Left renal cortex interstitium (tissue), 4 donors: ENCODE measurements around the gene CLEC5A. TPM values are rescaled to one million over a fixed set of nuclear protein-coding genes. Genes with fewer than 3 reads are reported as not detected.
"Not testable (repeated sequence)": the region's sequence is repeated elsewhere in the genome, so short reads cannot be mapped to it uniquely, and the experiment has no call there.

Experiments
- DNase-seq, 4 donors: peaks; one replicate each; pipeline ENCODE4 v3.0.0-alpha.2; 2013; ENCODE audit warnings: low read depth in 4 of 4, low spot score in 2 of 4, missing footprints in 1 of 4
- polyA plus RNA-seq, 4 donors: library from polyadenylated mRNA; unstranded; fragments of 120-200 nt; gene quantifications; one replicate each; pipeline ENCODE4 v1.2.1, GENCODE V29; 2013; ENCODE audit not compliant: insufficient read length in 4 of 4

Gene CLEC5A
- polyA plus RNA-seq, result under 1 TPM; 0.27 to 0.72 (median 0.48) TPM

DNA sequence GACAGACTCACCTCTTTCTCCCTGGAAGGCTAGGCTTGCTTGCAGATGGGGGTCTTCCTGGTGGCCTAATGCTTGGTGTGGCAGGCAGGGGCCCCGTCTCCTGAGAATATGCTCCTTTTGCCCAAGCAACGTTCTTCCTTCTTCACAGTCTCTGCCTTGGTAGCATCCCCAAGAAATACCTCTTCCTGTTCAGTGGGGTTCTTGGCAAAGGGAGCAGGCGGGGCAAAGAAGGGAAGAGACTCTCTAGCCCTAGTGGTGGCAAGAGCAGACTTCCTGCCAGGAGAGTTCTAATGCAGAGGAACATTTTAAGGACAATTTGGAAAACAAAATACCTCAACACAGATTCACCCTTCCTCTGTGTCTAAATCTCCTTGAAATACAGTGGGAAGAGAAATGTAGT, at the start of gene CLEC5A:
CLEC5A (minus strand) TSS at position 179 of the 400 bp plus-strand sequence. CDS start 682 bp downstream, outside the sequence.
- DNase-seq, result no peak

DNA sequence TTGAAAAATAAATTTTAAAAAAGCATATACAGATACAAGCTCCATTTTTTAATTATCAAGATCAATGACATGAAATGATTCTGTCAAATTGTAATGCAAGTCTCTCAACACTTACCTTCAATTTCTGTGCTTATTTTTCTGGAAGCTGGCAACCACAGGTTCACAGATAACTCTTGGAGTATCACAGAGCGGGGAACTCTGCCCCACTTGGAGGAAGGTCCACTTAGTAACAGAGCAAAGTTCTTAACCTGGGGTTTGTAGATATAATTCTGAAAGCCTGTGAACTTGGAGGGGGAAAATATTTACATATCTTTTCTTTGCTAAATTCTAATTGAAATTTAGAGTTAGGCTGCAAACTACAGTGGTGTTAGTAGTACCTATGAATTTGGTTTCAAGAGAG, 46.6 kb upstream of the CLEC5A start:
- no peak for DNase-seq

DNA sequence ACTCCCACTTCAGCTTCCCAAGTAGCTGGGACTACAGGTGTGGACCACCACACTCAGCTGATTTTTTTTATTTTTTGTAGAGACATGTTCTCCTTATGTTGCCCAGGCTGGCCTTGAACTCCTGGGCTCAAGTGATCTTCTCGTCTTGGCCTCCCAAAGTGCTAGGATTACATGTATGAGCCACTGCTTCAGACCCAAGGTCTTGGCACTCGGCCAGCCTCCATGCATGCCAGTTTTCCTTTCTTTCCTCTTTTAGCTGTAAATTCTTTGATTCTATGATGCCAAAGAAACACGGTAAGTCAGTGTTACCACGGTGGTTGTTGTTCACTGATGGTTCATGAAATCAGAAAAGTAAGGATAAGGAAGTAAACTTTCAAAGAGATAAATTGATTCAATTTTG, 45.9 kb upstream of the CLEC5A start:
- no peak for DNase-seq

DNA sequence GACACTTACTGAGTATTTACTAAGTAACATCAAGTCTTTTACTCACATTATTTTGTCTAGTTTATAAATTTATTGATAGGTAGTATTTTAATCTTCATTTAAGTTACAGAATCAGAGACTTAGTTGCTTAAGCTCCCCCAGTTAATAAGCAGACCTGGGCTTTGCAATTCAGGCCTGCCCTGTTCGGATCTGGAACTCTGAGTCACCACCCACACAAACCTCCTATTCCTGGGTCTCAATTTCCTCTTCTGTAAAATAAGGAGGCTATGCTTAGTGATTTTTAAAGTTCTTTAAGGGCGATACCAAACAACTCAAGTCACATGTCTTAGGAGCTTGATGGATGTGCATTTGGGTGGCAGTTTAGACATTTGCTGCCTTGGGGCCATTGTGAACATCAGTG, 45.4 kb upstream of the CLEC5A start:
- no peak for DNase-seq

DNA sequence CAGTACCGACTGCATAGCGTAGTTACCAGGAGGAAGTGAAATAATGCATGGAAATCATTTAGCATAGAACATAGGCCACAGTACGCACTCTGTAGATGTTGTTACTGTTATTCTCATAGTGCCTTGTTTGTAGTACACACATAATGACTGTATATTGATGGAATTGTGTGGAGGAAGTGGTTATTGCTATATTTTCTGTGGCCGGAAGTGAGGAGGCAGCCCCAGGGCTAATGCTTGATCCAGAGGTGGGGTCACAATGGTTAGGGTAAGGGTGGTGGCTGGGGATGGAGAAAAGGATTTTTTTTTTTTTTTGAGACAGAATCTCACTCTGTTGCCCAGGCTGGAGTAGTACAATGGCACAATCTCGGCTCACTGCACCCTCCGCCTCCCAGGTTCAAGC, 44.4 kb upstream of the CLEC5A start:
- no peak for DNase-seq

DNA sequence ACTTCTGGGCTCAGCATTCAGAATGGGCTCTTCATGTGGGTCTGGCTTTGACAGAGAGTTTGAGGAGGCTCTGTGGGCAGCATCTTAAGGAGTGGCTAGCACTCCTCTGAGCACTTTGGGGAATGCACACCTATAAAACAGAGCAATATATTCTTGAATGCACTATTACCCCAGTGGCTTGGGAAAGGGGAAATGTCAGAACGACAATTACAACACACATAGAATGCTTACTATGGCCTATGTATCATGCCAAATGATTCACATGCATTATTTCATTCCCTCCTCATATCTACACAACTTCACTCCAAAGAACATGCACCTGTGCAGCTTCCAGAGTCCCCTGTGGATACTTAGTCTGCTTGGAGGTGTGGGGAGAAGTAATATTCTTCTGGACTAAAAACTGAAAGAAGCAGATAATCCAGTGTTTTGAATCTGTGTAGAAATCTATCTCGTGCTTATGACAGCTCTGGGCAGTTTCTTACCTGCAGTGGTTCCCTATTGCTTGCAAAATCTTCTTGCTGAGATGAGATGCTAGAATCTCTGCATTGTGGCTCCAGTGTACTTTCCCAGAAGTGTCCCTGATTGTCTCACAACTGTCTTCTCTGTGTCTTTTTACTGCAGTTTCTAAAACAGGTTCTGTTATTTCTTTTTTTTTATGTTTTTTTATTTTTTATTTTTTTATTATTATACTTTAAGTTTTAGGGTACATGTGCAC, 43.4 kb upstream of the CLEC5A start:
- DNase-seq, result no peak

DNA sequence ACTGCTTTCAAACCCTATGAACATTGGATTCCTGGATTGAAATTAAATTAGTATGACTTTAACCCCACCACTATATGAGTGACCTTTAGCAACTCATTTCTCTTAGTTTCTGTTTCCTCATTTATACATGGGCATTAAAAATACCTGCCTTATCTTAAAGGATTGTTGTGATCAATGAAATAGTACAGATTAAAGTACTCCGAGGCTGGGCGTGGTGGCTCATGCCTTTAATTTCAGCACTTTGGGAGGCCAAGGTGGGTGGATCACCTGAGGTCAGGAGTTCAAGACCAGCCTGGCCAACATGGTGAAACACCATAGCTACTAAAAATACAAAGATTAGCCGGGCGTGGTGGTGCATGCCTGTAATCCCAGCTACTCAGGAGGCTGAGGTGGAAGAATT, 41.0 kb upstream of the CLEC5A start:
- not testable (repeated sequence) for DNase-seq

DNA sequence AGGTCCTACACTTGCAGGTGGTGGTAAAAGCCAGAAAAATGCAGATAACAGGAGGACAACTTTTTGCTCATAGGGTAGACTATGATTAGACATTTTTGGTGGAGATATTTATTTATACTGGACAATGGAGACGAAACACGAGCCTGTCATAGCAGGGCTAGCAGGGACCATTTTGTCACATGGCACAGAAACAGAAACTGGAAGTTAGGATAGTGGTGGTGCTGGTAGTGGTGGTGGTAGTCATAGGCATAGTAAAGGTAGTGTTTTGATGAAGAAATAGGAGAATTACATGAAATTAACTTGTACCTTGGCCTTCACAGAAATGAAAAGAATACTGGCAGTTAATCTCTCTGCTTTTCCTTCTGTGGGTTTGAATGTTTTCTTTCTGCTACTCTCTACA, 40.1 kb upstream of the CLEC5A start:
- no peak for DNase-seq

DNA sequence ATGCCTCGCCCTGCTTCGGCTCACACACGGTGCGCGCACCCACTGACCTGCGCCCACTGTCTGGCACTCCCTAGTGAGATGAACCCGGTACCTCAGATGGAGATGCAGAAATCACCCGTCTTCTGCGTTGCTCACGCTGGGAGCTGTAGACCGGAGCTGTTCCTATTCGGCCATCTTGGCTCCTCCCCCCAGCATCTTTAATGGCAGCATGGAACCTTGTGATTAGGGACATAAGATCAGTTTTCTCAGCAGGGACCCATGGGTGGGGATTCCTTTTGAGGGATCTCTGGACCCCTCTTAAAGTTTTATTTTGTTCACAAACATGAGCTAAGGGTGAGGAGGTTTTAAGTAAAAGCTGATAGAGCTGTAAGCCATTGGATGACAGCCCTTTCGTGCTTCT, 39.2 kb upstream of the CLEC5A start:
- DNase-seq, result not testable (repeated sequence)

DNA sequence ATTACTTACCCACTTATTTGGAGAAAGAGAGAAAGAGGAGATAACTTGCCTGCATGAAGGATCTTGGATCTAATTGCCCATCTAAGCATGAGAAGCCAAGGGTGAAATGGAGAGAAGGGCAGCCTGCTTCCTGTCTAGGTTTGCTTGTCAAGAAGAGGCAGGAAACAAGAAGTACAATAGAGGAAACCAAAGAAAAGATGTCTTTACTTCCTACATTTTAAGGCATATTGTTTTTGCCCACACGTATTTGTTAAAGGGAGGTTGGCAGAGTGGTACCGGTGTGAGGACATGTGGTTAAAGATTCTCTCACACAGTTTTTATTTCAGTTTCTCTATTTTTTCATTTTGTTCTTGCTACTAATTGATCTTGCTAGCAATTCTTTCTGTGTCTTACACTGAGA, 32.8 kb upstream of the CLEC5A start:
- DNase-seq, result no peak

DNA sequence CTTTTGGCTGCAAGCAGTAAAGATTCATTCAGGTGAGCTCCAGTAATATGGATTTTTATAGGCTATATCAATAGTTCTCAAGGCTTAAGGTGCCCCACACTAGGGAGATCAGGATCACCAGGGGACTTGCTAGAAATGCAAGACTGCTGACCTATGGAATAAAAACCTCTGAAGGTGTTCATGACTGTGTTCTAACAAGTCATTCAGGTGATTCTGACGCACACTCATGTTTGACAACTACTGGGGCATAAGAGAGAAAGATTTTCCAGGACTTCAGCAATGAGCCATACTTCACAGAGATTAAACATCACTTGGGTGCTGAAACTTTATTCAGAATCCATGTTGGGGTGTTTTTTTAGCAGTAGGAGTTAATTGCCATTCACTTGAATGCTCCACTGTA, 31.6 kb upstream of the CLEC5A start:
- no peak for DNase-seq

DNA sequence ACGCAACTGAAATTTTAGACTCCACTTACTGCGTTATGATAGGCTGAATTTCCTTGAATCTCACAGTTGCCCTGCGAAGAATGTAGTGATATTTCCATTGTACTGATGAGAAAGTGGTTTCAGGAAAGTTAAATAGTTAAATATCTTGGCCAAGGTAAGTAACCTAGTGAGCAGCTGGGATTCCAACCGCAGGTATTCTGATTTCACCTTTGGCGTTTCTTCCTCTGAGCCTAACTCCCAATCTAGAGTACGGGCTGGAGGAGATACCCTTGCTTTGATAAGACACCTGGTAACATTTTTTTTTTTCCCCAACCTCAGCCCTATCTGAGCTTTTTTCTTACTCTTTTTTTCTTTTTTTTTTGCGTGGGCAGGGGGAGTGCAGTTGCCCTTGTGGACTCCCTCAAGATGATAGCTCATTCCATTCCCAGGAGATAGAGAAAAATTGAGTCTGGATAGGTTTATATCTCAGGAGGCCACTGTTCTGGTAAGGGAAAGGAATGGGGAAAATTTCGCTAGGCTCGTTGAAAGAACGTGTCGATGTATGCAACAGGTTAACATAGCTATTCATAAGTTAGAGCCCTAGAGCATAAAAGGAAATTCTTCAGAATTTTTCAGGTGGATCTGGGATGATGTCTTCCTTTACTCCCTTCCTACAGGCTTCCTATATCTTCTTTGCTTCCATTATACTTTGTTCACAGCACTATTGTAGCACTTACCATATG, 29.9 kb upstream of the CLEC5A start:
- DNase-seq, result no peak

DNA sequence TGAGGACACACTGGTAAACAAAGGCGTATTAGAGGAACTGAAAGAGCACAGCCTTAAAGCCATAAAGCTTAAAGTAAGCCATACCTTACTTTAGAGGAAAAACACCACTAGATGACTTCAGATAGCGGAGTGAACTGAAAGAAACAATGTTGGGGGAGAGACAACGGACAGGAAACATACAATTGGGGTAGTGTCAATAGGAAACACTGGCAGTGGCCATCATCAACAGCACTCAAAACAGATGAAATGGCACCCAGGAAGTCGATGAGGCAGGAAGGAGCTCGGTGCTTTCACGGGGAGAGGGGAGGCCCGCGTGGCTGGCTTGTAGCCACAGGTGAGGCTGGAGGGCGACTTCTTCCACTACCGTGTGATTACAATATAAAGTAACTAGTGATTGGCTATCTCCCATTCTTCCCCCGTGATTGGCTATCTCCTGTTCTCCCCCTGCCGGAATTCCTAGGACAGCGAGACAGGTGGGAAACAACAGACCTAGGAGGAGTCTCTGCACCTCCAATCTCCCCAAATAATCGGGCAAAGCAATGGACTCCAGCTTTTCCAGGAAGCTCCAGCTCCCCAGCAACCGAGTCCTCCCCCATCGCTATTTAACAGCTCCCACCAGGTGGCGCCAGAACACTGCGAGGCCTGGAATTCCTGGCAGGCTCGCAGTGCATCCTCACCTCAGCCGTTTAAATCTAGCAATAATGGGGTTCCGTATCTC, 29.2 kb upstream of the CLEC5A start:
- DNase-seq, result peak in 3 of 4 donors; percentile 31 to 76 (median 37)

DNA sequence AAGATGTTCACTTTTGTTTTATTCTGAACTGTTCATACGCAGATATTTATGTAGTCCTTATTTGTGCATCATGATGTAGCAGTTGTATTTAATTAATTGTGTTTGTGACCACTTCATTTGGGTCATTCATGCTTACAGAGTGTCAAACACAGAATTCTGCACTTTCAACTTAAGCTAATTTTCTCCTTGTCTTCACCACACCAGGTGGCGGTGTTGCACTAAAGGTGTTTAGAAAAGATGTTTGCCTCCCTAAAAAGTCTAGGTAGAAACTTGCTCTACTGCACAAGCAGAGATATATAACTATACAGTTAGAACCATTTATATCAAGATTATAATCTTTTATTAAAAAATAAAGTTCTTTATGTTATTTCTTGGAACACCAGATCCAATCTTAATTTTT, 28.1 kb upstream of the CLEC5A start:
- no peak for DNase-seq

DNA sequence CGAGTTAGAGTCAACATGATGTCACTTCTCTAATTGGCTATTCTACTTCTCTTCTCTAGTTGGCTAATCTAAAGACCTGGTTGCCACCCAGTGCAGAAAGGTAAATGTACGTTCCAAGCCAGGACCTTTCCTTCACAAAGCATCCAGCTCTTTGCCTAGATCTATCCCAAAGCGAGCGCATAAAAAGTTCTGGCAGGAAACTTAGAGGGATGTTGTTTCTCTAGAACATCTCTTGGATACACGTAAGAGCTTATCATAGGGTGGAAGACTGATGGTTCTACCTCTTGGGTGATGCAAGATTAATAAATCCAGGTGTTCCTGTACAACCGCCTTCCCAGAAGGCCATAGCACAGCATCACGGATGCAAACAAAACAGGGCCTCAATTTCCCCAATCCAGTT, 26.9 kb upstream of the CLEC5A start, which contains the start of gene TAS2R38:
TAS2R38 (minus strand) TSS at position 101 of the 400 bp plus-strand sequence; CDS start at position 17, 84 bp downstream.
- DNase-seq, result no peak

DNA sequence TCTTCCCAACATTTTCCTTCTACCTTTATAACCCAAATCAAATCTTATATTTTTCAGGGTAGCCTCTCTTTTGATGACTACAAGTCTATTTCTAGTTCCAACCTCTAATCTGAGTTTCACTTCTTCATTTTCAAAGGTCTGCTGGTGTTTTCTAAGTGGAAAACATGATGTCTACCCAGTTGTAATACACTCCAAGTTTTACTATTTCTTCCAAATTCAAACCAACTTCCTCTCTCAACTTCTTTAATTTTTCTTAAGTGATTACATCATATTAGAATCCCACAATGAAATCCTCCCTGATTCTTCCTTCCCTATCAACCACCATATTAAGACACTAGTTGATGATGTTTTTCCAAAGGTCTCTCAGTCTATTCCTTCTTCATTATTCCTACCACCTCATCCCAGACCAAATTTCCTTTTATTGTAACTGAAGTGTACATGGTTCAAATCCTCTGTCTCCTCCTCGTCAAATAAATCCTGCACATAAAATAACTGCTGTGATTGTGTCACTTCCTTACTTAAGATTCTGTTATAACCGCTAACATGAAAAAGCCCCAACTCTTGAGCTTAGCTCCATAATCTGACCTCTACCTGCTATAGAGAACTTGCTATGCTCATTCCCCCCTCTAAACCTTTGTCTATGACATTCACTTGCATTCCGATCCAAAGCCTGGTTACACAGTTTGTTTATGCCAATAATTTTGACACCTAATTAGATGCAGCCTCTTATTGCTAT, 14.1 kb upstream of the CLEC5A start:
- DNase-seq, result no peak

DNA sequence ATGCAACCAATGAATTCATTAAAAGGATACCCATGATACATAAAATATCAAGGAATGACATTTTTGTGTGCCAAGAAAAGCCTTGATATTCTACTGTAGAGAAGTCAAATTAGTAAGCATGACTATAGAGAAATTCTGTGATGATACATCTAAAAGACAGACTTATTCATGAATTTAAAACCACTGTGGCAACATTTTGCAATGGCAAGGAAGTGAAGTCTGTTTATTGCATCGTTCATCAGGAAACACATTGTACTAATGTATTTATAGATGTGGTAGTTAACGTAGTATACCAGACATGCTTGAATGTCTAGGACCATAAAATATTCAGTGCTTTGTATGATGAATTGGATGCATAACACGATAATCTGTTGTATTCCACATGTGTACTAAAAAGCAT, 9.3 kb upstream of the CLEC5A start:
- no peak for DNase-seq

DNA sequence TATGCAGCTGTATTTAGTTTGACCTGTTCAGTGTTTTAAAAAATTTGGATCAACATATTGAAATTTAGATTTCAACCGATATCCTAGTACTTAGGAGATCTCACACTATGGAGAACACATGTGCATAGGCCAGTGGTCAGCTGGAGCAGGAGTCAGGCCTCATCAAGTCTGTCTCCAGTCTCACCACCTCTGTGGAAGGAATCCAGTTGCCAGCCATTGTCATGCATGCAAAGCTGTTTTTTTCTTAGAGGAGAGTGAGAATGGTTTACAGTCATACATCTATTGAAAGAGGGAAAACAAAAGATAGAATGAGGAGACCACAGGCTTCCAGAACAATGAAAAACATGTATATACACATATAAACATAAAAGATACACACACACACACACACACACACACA, 7.6 kb upstream of the CLEC5A start:
- DNase-seq, result no peak

DNA sequence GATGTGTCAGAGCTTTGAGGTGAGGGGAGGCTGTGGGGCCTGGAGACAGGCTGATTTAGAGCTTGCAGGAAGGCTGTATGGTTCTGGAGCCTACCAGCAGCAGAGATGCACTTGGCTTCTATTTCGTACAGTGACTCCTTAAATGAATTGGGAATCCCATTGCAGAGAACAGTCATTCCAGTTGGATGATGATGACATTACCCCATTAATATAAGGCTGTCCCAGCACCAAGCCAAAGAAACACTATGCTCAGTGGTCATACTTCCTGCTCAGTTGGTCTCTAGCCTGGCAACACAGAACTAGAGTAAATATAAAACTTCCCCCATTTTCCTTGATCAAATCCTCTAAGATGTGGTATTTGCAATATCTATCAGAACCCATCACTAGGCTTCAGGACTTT, 5.7 kb upstream of the CLEC5A start:
- no peak for DNase-seq

DNA sequence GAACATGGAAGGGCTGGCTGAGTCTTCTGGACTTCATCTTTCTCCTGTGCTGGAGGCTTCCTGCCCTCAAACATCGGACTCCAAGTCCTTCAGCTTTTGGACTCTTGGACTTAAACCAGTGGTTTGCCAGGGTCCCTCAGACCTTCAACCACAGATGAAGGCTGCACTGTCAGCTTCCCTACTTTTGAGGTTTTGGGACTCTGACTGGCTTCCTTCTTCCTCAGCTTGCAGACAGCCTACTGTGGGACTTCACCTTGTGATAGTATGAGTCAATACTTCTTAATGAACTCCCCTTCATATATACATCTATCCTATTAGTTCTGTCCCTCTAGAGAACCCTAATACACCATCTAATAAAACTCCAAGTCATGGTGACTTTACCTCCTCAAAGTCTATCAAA, 4.0 kb upstream of the CLEC5A start:
- DNase-seq, result no peak

DNA sequence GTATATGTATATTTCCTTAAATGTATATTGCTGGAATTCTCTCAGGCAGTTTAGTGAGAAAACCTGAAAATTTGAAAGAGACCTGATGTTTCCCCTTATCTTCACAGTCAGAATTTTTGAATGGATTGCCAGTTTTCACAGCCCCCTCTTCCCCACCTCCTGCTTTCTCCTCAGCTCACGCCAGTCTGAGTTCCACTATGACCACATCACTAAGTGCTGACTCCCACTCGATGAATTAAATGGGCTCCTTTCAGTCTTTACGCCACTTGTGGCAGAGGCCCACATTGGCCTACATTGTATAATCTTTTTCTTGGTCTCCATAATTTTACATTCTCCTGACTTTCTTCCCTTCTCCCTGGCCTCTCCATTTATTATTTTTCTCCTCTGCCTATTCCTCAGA, 3.1 kb upstream of the CLEC5A start:
- DNase-seq, result no peak
